ENCODE results near the gene GPRIN3.

The GPRIN3 gene

GRCh38 chr4:89303814-89304388, 3.7 kb downstream of the GPRIN3 start:
- TF ChIP-seq TEAD4 (IDR thresholded peaks at IDR 0.05), result no peak
- no peak for TF ChIP-seq MAX (IDR thresholded peaks at IDR 0.05)
- TF ChIP-seq TCF12 (IDR thresholded peaks at IDR 0.05; ENCODE audit: low read depth), result no peak
- TF ChIP-seq YY1 (IDR thresholded peaks at IDR 0.05; ENCODE audit: low read depth), result no peak
- TF ChIP-seq CEBPB (IDR thresholded peaks at IDR 0.05), result no peak
- TF ChIP-seq RAD21 (IDR thresholded peaks at IDR 0.05; ENCODE audit: low read depth), result no peak
- TF ChIP-seq NFIC (IDR thresholded peaks at IDR 0.05), result no peak
- TF ChIP-seq FOXM1 (IDR thresholded peaks at IDR 0.05; ENCODE audit: borderline replicate concordance, low read depth), result no peak
- no peak for TF ChIP-seq ZBTB7A (IDR thresholded peaks at IDR 0.05; ENCODE audit: low read depth)
- TF ChIP-seq REST (IDR thresholded peaks at IDR 0.05; ENCODE audit: low read depth), result no peak
- no peak for TF ChIP-seq TAF1 (IDR thresholded peaks at IDR 0.05; ENCODE audit: low read depth)
- TF ChIP-seq CREB1 (IDR thresholded peaks at IDR 0.05; ENCODE audit: low read depth), result no peak
- no peak for TF ChIP-seq EP300 (IDR thresholded peaks at IDR 0.05; ENCODE audit: borderline replicate concordance)
- TF ChIP-seq USF1 (IDR thresholded peaks at IDR 0.05), result no peak
- no peak for TF ChIP-seq EGR1 (IDR thresholded peaks at IDR 0.05)

GRCh38 chr4:89303177-89303576, 4.4 kb downstream of the GPRIN3 start:
- TF ChIP-seq NFIC (IDR thresholded peaks at IDR 0.05) (no peak), TEAD4 (IDR thresholded peaks at IDR 0.05) (no peak), EGR1 (IDR thresholded peaks at IDR 0.05) (no peak)

GRCh38 chr4:89301902-89302301, 5.7 kb downstream of the GPRIN3 start:
- no peak for TF ChIP-seq EP300 (IDR thresholded peaks at IDR 0.05; ENCODE audit: borderline replicate concordance)
- no peak for TF ChIP-seq TAF1 (IDR thresholded peaks at IDR 0.05; ENCODE audit: low read depth)
- no peak for TF ChIP-seq FOXM1 (IDR thresholded peaks at IDR 0.05; ENCODE audit: borderline replicate concordance, low read depth)
- TF ChIP-seq CEBPB (IDR thresholded peaks at IDR 0.05), result no peak
- no peak for TF ChIP-seq RAD21 (IDR thresholded peaks at IDR 0.05; ENCODE audit: low read depth)
- no peak for TF ChIP-seq USF1 (IDR thresholded peaks at IDR 0.05)

GRCh38 chr4:89301003-89301402, 6.6 kb downstream of the GPRIN3 start:
- no peak for TF ChIP-seq NFIC (IDR thresholded peaks at IDR 0.05)
- no peak for TF ChIP-seq RAD21 (IDR thresholded peaks at IDR 0.05; ENCODE audit: low read depth)
- TF ChIP-seq YY1 (IDR thresholded peaks at IDR 0.05; ENCODE audit: low read depth), result no peak
- no peak for TF ChIP-seq EGR1 (IDR thresholded peaks at IDR 0.05)
- no peak for TF ChIP-seq CREB1 (IDR thresholded peaks at IDR 0.05; ENCODE audit: low read depth)
- TF ChIP-seq TAF1 (IDR thresholded peaks at IDR 0.05; ENCODE audit: low read depth), result no peak
- no peak for TF ChIP-seq USF1 (IDR thresholded peaks at IDR 0.05)
- TF ChIP-seq CEBPB (IDR thresholded peaks at IDR 0.05), result no peak
- TF ChIP-seq ZBTB7A (IDR thresholded peaks at IDR 0.05; ENCODE audit: low read depth), result no peak
- no peak for TF ChIP-seq FOXM1 (IDR thresholded peaks at IDR 0.05; ENCODE audit: borderline replicate concordance, low read depth)

- no peak for TF ChIP-seq EGR1 (IDR thresholded peaks at IDR 0.05)
- TF ChIP-seq RAD21 (IDR thresholded peaks at IDR 0.05; ENCODE audit: low read depth), result no peak
- no peak for TF ChIP-seq NFIC (IDR thresholded peaks at IDR 0.05)
- no peak for TF ChIP-seq CEBPB (IDR thresholded peaks at IDR 0.05)
- no peak for TF ChIP-seq FOXM1 (IDR thresholded peaks at IDR 0.05; ENCODE audit: borderline replicate concordance, low read depth)
- no peak for TF ChIP-seq ZBTB7A (IDR thresholded peaks at IDR 0.05; ENCODE audit: low read depth)
- no peak for TF ChIP-seq REST (IDR thresholded peaks at IDR 0.05; ENCODE audit: low read depth)
- TF ChIP-seq TEAD4 (IDR thresholded peaks at IDR 0.05), result no peak
- no peak for TF ChIP-seq EP300 (IDR thresholded peaks at IDR 0.05; ENCODE audit: borderline replicate concordance)
These were observed 7.1 kb downstream of the GPRIN3 start for GRCh38 chr4:89300499-89300898.

- TF ChIP-seq CEBPB (IDR thresholded peaks at IDR 0.05) (no peak), TAF1 (IDR thresholded peaks at IDR 0.05; ENCODE audit: low read depth) (no peak), YY1 (IDR thresholded peaks at IDR 0.05; ENCODE audit: low read depth) (no peak), CREB1 (IDR thresholded peaks at IDR 0.05; ENCODE audit: low read depth) (no peak), FOXM1 (IDR thresholded peaks at IDR 0.05; ENCODE audit: borderline replicate concordance, low read depth) (no peak), EGR1 (IDR thresholded peaks at IDR 0.05) (no peak), EP300 (IDR thresholded peaks at IDR 0.05; ENCODE audit: borderline replicate concordance) (no peak), TCF12 (IDR thresholded peaks at IDR 0.05; ENCODE audit: low read depth) (no peak), USF1 (IDR thresholded peaks at IDR 0.05) (no peak), NFIC (IDR thresholded peaks at IDR 0.05) (no peak), REST (IDR thresholded peaks at IDR 0.05; ENCODE audit: low read depth) (no peak), MAX (IDR thresholded peaks at IDR 0.05) (no peak)
These were observed 7.5 kb downstream of the GPRIN3 start for GRCh38 chr4:89300060-89300459.

All from Ishikawa (cell line).